K562 (cell line): ENCODE data around the gene POLR3A. TPM values are rescaled to one million over a fixed set of nuclear protein-coding genes. Genes with fewer than 3 reads are reported as not detected.

Experiments
- ATAC-seq: fragments of 200-7000 bp; cut with Tn5 transposase; 3 replicates; pipeline ENCODE4 v1.9.1; 2020; ENCODE audit warnings: moderate library complexity
- BruUV-seq: library from RNA; stranded (reverse); fragments of 400-500 nt; replicated peaks from 2 replicates; lab custom pipeline; 2021; lab: Mats Ljungman, UMichigan
- CTCF ChIA-PET: fragments of 300-600 bp; formaldehyde crosslinking; extraction: SDS; loops from one replicate; lab custom pipeline; 2021; ENCODE audit warnings: low intra/inter-chr PET ratio; lab: Yijun Ruan, JAX
- POLR2A ChIA-PET: fragments of 300-600, 350-650 bp; sonication (Branson Sonifier 250); formaldehyde crosslinking; extraction: SDS; loops from one replicate; lab custom pipeline; 2021; ENCODE audit warnings: antibody characterized with exemption, inconsistent platforms; lab: Yijun Ruan, JAX
- DNase-seq, 4 experiments: peaks; one replicate each; pipeline versions ENCODE4 v3.0.0 to v3.0.0-alpha.2; 2011 to 2018; ENCODE audit warnings: low spot score in 3 of 4, mixed read lengths in 3 of 4; ENCODE audit errors: extremely low read depth in 1 of 4
- FAIRE-seq: peaks from 2 replicates; lab custom pipeline; 2011; peaks lifted over from hg19 to GRCh38; lab: Jason Lieb, UNC
- H2AFZ ChIP-seq: 2 replicates; pipeline ENCODE4 v1.6.0; 2011; ENCODE audit warnings: low read depth, low read length, control low read depth, inconsistent platforms
- H3K27ac ChIP-seq: fragments of 200-600 bp; 3 replicates; pipeline ENCODE4 v1.8.0; 2011; ENCODE audit warnings: low read depth, mild to moderate bottlenecking, control low read depth, inconsistent platforms, low read length, moderate library complexity, mixed read lengths; ENCODE audit errors: extremely low read depth
- H3K27me3 ChIP-seq, 2 experiments: fragments of 300-600 bp in 1 of 2; 2 replicates in 1 of 2; 3 replicates in 1 of 2; pipeline versions ENCODE4 v1.6.0 to v1.8.0; 2011; ENCODE audit warnings: inconsistent platforms in 2 of 2, low read length in 2 of 2, mild to moderate bottlenecking in 1 of 2, mixed read lengths in 1 of 2, moderate library complexity in 1 of 2; ENCODE audit not compliant: control insufficient read depth in 2 of 2, insufficient read depth in 2 of 2
- H3K36me3 ChIP-seq: fragments of 300-600 bp; 3 replicates; pipeline ENCODE4 v1.8.0; 2011; ENCODE audit warnings: mild to moderate bottlenecking, low read length, inconsistent platforms; ENCODE audit not compliant: control insufficient read depth, insufficient read depth
- H3K4me1 ChIP-seq, 2 experiments: fragments of 200-600 bp in 1 of 2; replicated peaks in 1 of 2; 2 replicates in 1 of 2; 3 replicates in 1 of 2; pipeline versions ENCODE4 v1.5.1 to v1.8.0; 2011; ENCODE audit warnings: inconsistent platforms in 2 of 2, low read length in 2 of 2, mild to moderate bottlenecking in 1 of 2, mixed read lengths in 1 of 2, moderate library complexity in 1 of 2; ENCODE audit not compliant: control insufficient read depth in 2 of 2, insufficient read depth in 2 of 2
- H3K4me2 ChIP-seq: 2 replicates; pipeline ENCODE4 v1.6.1; 2011; ENCODE audit warnings: low read length, control low read depth, inconsistent platforms, mixed read lengths; ENCODE audit not compliant: insufficient read depth
- H3K4me3 ChIP-seq: fragments of 200-600 bp; sonication (generic), shearing (Covaris generic); 2 replicates; pipeline ENCODE4 v1.5.1; 2016; ENCODE audit warnings: control low read depth, inconsistent platforms
- H3K79me2 ChIP-seq: fragments of 200-600 bp; 3 replicates; pipeline ENCODE4 v1.8.0; 2011; ENCODE audit warnings: low read length, inconsistent platforms; ENCODE audit not compliant: control insufficient read depth, insufficient read depth
- H3K9ac ChIP-seq, 2 experiments: 2 replicates each; pipeline versions ENCODE4 v1.6.0 to v1.6.1; 2011; ENCODE audit warnings: low read depth in 2 of 2, low read length in 2 of 2, control low read depth in 1 of 2, inconsistent platforms in 1 of 2, mild to moderate bottlenecking in 1 of 2, mixed read lengths in 1 of 2; ENCODE audit not compliant: insufficient read depth in 1 of 2
- H3K9me1 ChIP-seq: one replicate; pipeline ENCODE4 v1.6.0; 2011; ENCODE audit warnings: inconsistent platforms, mild to moderate bottlenecking, low read length, moderate library complexity; ENCODE audit not compliant: control insufficient read depth, insufficient read depth
- H3K9me3 ChIP-seq: replicated peaks from 2 replicates; pipeline ENCODE4 v1.5.1; 2011; ENCODE audit warnings: low read depth, low read length, inconsistent platforms; ENCODE audit not compliant: control insufficient read depth, insufficient read depth
- H4K20me1 ChIP-seq: replicated peaks from 2 replicates; pipeline ENCODE4 v1.6.1; 2011; ENCODE audit warnings: low read length, inconsistent platforms, mixed read lengths; ENCODE audit not compliant: control insufficient read depth, insufficient read depth
- AFF4 ChIP-seq: sonication (generic); formaldehyde crosslinking; IDR thresholded peaks from 2 replicates; pipeline ENCODE4 v1.8.0; 2023; ENCODE audit warnings: mild to moderate bottlenecking, missing genetic modification reagents
- CEBPG ChIP-seq, 3 experiments: fragments of 200-800 bp in 1 of 3; sonication (Bioruptor generic) in 1 of 3; sonication (generic) in 1 of 3; formaldehyde crosslinking in 1 of 3; IDR thresholded peaks in 2 of 3; conservative IDR thresholded peaks in 1 of 3; 2 replicates each; pipeline versions ENCODE4 v1.6.1 to v1.8.0; 2016 to 2022; ENCODE audit warnings: missing compliant biosample characterization in 2 of 3, missing genetic modification characterization in 2 of 3, mild to moderate bottlenecking in 1 of 3, missing genetic modification reagents in 1 of 3
- FOSL1 ChIP-seq: fragments of 200-800 bp; sonication (Bioruptor generic); conservative IDR thresholded peaks from 2 replicates; pipeline ENCODE4 v1.6.1; 2016; ENCODE audit warnings: missing genetic modification characterization, missing compliant biosample characterization
- HMBOX1 ChIP-seq: sonication (generic); IDR thresholded peaks from 2 replicates; pipeline ENCODE4 v1.6.1; 2016
- JUND ChIP-seq, 2 experiments: IDR thresholded peaks; 2 replicates in 1 of 2; 3 replicates in 1 of 2; pipeline ENCODE4 v1.6.1; 2011; ENCODE audit warnings: borderline replicate concordance in 2 of 2, low read depth in 2 of 2, low read length in 2 of 2, improper control_type of control experiment in 1 of 2, missing biosample characterization in 1 of 2, missing genetic modification characterization in 1 of 2, missing genetic modification reagents in 1 of 2
- PKNOX1 ChIP-seq: fragments of 450-650 bp; IDR thresholded peaks from 2 replicates; pipeline ENCODE4 v1.6.1; 2016
- RCOR1 ChIP-seq, 2 experiments: IDR thresholded peaks; 2 replicates each; pipeline ENCODE4 v1.6.1; 2012; ENCODE audit warnings: low read depth in 2 of 2, low read length in 2 of 2, borderline replicate concordance in 1 of 2, improper control_type of control experiment in 1 of 2
- SMARCA4 ChIP-seq: fragments of 450-650 bp; IDR thresholded peaks from 2 replicates; pipeline ENCODE4 v1.6.1; 2016
- SPI1 ChIP-seq: IDR thresholded peaks from 2 replicates; pipeline ENCODE4 v1.6.1; 2011; ENCODE audit warnings: low read depth, low read length, control low read depth, borderline replicate concordance
- ZNF589 ChIP-seq: fragments of 200-800 bp; sonication (Bioruptor generic); IDR thresholded peaks from 2 replicates; pipeline ENCODE4 v1.6.1; 2016; ENCODE audit warnings: low read depth, missing genetic modification characterization, missing compliant biosample characterization
- ZNF778 ChIP-seq: fragments of 450-650 bp; formaldehyde crosslinking; IDR thresholded peaks from 2 replicates; pipeline ENCODE4 v1.4.0; 2020; ENCODE audit warnings: mild to moderate bottlenecking, moderate library complexity
- WGBS: fragments of 100-300 bp; shearing (Covaris generic); methylation state at CpG from one replicate; pipeline ENCODE4 v1.1.6; 2016; ENCODE audit warnings: low coverage, mixed read lengths; ENCODE audit not compliant: insufficient coverage; ENCODE audit errors: missing lambda C conversion rate; 5-methylcytosine and 5-hydroxymethylcytosine counted together
- in situ Hi-C: fragments of 300-500 bp; cut with MboI; formaldehyde crosslinking; loops from 4 replicates; pipeline ENCODE4 v1.15.0; 2018; ENCODE audit warnings: inconsistent platforms, mixed read lengths
- intact Hi-C: fragments of 100-400 bp; cut with micrococcal nuclease; formaldehyde crosslinking; loops from 2 replicates; pipeline ENCODE4 v1.14.2; 2022
- polyA plus RNA-seq, 8 experiments: library from polyadenylated mRNA; depleted of rRNA in 4 of 8; stranded (reverse) in 5 of 8; unstranded in 3 of 8; fragments of >200 nt; fragmentation: Nextera tagmentation in 2 of 8; fragmentation: Illumina TruSeq in 1 of 8; extraction: Ambion mirVana in 2 of 8; extraction: Trizol in 1 of 8; gene quantifications; 2 replicates each; pipeline versions ENCODE4 v1.2.1 to v1.2.3, GENCODE V29; 2011 to 2014; ENCODE audit warnings: inconsistent platforms in 1 of 8, missing spikeins in 1 of 8
- total RNA-seq, 7 experiments: library from RNA; depleted of rRNA in 6 of 7; stranded (reverse); fragments of >200 nt in 6 of 7; fragmentation: Illumina TruSeq in 2 of 7; extraction: Trizol in 2 of 7; gene quantifications; 2 replicates each; pipeline versions ENCODE4 v1.2.1 to v1.2.3, GENCODE V29; 2011 to 2021; ENCODE audit warnings: low replicate concordance in 1 of 7

The POLR3A gene
- total and polyA plus RNA-seq, 9 of the 15 experiments (the other 6 are each of a cell fraction or from before 2014, with no cell fraction given), result 14.9 to 37.0 (median 26.7) TPM

- no peaks in the 10 kb centered on the region for H3K79me2 ChIP-seq
- peak; percentile 61 for FAIRE-seq
- CTCF ChIA-PET, result no interaction called here
- TF ChIP-seq RCOR1 (IDR thresholded peaks at IDR 0.05; ENCODE audit: borderline replicate concordance in 1 of 2, low read depth in 2 of 2, low read length in 2 of 2), result peak in 1 of 2 experiments; percentile 31; a peak in 1 of 4 replicates
- peak; percentile 52; the same call in 1 of the 2 replicates for TF ChIP-seq SMARCA4
- peak; percentile 85 for TF ChIP-seq ZNF589 (CRISPR knock-in tag)
- no peak for TF ChIP-seq ZNF778
- no peak for TF ChIP-seq PKNOX1
- peak; percentile 90 for TF ChIP-seq FOSL1 (tag)
- peak; percentile 63; the same call in 1 of the 2 replicates for TF ChIP-seq SPI1
- peak; percentile 34; the same call in 1 of the 2 replicates for TF ChIP-seq CEBPG (CRISPR knock-in tag; IDR thresholded peaks at IDR 0.05)
- TF ChIP-seq CEBPG (tag; conservative IDR thresholded peaks at IDR 0.05 in 1 of 2, IDR thresholded peaks at IDR 0.05 in 1 of 2), result peak; percentile 5 to 77; a peak in 2 of 4 replicates
- TF ChIP-seq AFF4 (CRISPR knock-in tag), result no peak
- peak; percentile 79 for TF ChIP-seq JUND (IDR thresholded peaks at IDR 0.05; ENCODE audit: borderline replicate concordance, low read depth, low read length)
- TF ChIP-seq JUND (tag; IDR thresholded peaks at IDR 0.05; ENCODE audit: borderline replicate concordance, low read depth, low read length), result peak; percentile 40; the same call in 1 of the 3 replicates
- peak; percentile 78 for TF ChIP-seq HMBOX1
Measured at GRCh38 chr10:77983384-77984341, 45.7 kb downstream of the POLR3A start.

More at GRCh38 chr10:77983384-77984341, 45.7 kb downstream of the POLR3A start:
- no TSS peak for BruUV-seq
- Histone ChIP-seq H2AFZ (no peak overlapping the region), H3K4me1 (peaks cover 0 to 7% of the 10 kb centered on the region in 2 experiments; a peak in 2 of 5 replicates), H3K9me1 (no peaks in the 10 kb centered on the region), H3K36me3 (peaks cover 95% of the 10 kb centered on the region), H4K20me1 (no peaks in the 10 kb centered on the region), H3K4me2 (no peak overlapping the region), H3K27me3 (no peaks in the 10 kb centered on the region), H3K4me3 (no peak overlapping the region), H3K9ac (no peak overlapping the region), H3K9me3 (no peaks in the 10 kb centered on the region), H3K27ac (no peak overlapping the region; the same call in 2 of the 3 replicates)
- POLR2A ChIA-PET, result interaction anchor here (0.6 to 1.5 kb wide), 8 partner anchors 9 to 159 kb away, joined by 3 to 6 read pairs (median 3); no protein-coding TSS in a partner anchor
- DNase-seq (peak in 2 of 4 experiments; percentile 42), ATAC-seq (peak; percentile 51; the same call in 2 of the 3 replicates)
- WGBS, result 68% methylated on average over 16 of the region's 16 CpGs
- in situ Hi-C loops (no loop called here), intact Hi-C loops (no loop called here)
